Measurements from ENCODE around the gene UBE3C. TPM values are rescaled to one million over a fixed set of nuclear protein-coding genes. Genes with fewer than 3 reads are reported as not detected.

The UBE3C gene
- total RNA-seq, 1 donor from 2014 or later: 78.8 TPM

GRCh38 chr7:157112706-157113105 lies 26.0 kb upstream of the UBE3C start:
- H3K4me3 ChIP-seq (ENCODE audit: low read length in 3 of 3): no peak overlapping the region
- H3K4me1 ChIP-seq (ENCODE audit: control insufficient read depth in 3 of 3, insufficient read depth in 3 of 3, low read length in 3 of 3): no peaks in the 10 kb centered on the region
- H3K9ac ChIP-seq (ENCODE audit: low read depth in 1 of 3, low read length in 3 of 3): no peak overlapping the region
- peaks cover 0 to 3% (median 0%) of the 10 kb centered on the region in 3 donors for H3K9me3 ChIP-seq (ENCODE audit: control insufficient read depth in 3 of 3, low read length in 3 of 3)
- no peak overlapping the region for H3K27ac ChIP-seq (ENCODE audit: low read depth, low read length)
- H3K36me3 ChIP-seq (ENCODE audit: control insufficient read depth in 3 of 3, insufficient read depth in 3 of 3, low read length in 3 of 3): no peaks in the 10 kb centered on the region
- H3K27me3 ChIP-seq (ENCODE audit: control insufficient read depth in 3 of 3, insufficient read depth in 3 of 3, low read length in 3 of 3): peaks cover 6 to 13% (median 9%) of the 10 kb centered on the region in 3 donors

DNA sequence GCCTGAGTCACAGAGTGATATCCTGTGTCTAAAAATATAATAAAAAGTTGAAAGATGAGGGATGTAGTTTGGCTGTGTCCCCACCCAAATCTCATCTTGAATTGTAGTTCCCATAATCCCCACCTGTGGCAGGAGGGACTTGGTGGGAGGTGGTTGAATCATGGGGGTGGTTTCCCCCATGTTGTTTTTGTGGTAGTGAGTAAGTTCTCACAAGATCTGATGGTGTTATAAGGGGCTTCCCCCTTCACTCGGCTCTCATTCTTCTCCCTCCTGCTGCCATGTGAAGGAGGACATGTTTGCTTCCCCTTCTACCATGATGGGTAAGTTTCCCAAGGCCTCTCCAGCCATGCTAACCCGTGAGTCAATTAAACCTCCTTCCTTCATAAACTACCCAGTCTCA lies 25.1 kb upstream of the UBE3C start:
- Histone ChIP-seq H3K9me3 (ENCODE audit: control insufficient read depth in 3 of 3, low read length in 3 of 3) (no peaks in the 10 kb centered on the region), H3K4me1 (ENCODE audit: control insufficient read depth in 3 of 3, insufficient read depth in 3 of 3, low read length in 3 of 3) (no peaks in the 10 kb centered on the region), H3K4me3 (ENCODE audit: low read length in 3 of 3) (no peak overlapping the region), H3K27ac (ENCODE audit: low read depth, low read length) (no peak overlapping the region), H3K27me3 (ENCODE audit: control insufficient read depth in 3 of 3, insufficient read depth in 3 of 3, low read length in 3 of 3) (peaks cover 6 to 10% (median 9%) of the 10 kb centered on the region in 3 donors), H3K36me3 (ENCODE audit: control insufficient read depth in 3 of 3, insufficient read depth in 3 of 3, low read length in 3 of 3) (no peaks in the 10 kb centered on the region), H3K9ac (ENCODE audit: low read depth in 1 of 3, low read length in 3 of 3) (no peak overlapping the region)

DNA sequence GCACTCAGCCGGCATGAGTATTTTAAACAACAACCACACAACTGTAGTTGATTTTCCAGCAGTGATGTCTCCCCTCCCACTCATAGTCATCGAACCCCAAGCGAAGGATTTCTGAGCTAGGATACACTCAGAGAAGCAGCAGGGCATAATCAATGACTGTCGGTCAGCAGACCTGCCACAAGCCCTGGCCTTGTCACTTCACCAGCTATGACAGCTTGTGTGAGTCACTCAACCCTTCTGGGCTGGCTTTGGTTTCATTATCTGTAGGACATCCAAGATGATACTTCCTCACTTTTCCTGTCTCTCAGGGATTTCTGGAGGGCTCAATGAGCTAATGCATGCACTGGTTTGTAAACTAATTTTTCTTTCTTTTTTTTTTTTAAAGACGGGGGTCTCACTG lies 22.0 kb upstream of the UBE3C start:
- H3K27me3 ChIP-seq (ENCODE audit: control insufficient read depth in 3 of 3, insufficient read depth in 3 of 3, low read length in 3 of 3): peaks cover 0 to 3% (median 0%) of the 10 kb centered on the region in 3 donors

DNA sequence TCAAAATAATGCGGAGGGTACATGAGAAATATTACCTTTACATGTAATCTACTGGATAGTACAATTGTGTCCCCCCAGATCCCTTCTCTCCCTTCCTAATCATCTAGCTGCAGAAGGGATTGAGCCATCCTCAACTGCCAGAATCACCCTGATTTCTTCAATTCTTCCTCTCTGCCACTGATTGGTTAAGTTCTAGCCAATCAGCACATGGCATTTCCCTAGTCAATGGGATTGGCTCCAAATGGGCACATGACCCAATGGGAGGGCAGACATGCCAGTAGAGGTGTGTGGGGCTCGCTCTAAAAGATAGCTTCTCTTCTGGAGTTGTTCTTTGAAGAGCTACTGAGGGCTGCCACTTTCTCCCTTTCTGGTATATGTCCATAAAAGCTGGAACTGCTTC lies 20.9 kb upstream of the UBE3C start:
- H3K4me3 ChIP-seq (ENCODE audit: low read length in 3 of 3): no peak overlapping the region
- H3K9me3 ChIP-seq (ENCODE audit: control insufficient read depth in 3 of 3, low read length in 3 of 3): peaks cover 0 to 2% (median 0%) of the 10 kb centered on the region in 3 donors
- H3K27ac ChIP-seq (ENCODE audit: low read depth, low read length): no peak overlapping the region
- no peak overlapping the region for H3K9ac ChIP-seq (ENCODE audit: low read depth in 1 of 3, low read length in 3 of 3)
- peaks cover 0 to 3% (median 0%) of the 10 kb centered on the region in 3 donors for H3K27me3 ChIP-seq (ENCODE audit: control insufficient read depth in 3 of 3, insufficient read depth in 3 of 3, low read length in 3 of 3)
- H3K4me1 ChIP-seq (ENCODE audit: control insufficient read depth in 3 of 3, insufficient read depth in 3 of 3, low read length in 3 of 3): no peaks in the 10 kb centered on the region
- H3K36me3 ChIP-seq (ENCODE audit: control insufficient read depth in 3 of 3, insufficient read depth in 3 of 3, low read length in 3 of 3): no peaks in the 10 kb centered on the region

More for the DNA sequence above, 22.0 kb upstream of the UBE3C start:
- no peaks in the 10 kb centered on the region for H3K36me3 ChIP-seq (ENCODE audit: control insufficient read depth in 3 of 3, insufficient read depth in 3 of 3, low read length in 3 of 3)
- H3K27ac ChIP-seq (ENCODE audit: low read depth, low read length): no peak overlapping the region
- H3K9ac ChIP-seq (ENCODE audit: low read depth in 1 of 3, low read length in 3 of 3): no peak overlapping the region
- H3K9me3 ChIP-seq (ENCODE audit: control insufficient read depth in 3 of 3, low read length in 3 of 3): peaks cover 0 to 2% (median 0%) of the 10 kb centered on the region in 3 donors
- H3K4me3 ChIP-seq (ENCODE audit: low read length in 3 of 3): no peak overlapping the region
- H3K4me1 ChIP-seq (ENCODE audit: control insufficient read depth in 3 of 3, insufficient read depth in 3 of 3, low read length in 3 of 3): no peaks in the 10 kb centered on the region

GRCh38 chr7:157120181-157120580 lies 18.5 kb upstream of the UBE3C start:
- H3K27ac ChIP-seq (ENCODE audit: low read depth, low read length): no peak overlapping the region
- no peak overlapping the region for H3K9ac ChIP-seq (ENCODE audit: low read depth in 1 of 3, low read length in 3 of 3)
- H3K36me3 ChIP-seq (ENCODE audit: control insufficient read depth in 3 of 3, insufficient read depth in 3 of 3, low read length in 3 of 3): no peaks in the 10 kb centered on the region
- no peak overlapping the region for H3K4me3 ChIP-seq (ENCODE audit: low read length in 3 of 3)
- H3K9me3 ChIP-seq (ENCODE audit: control insufficient read depth in 3 of 3, low read length in 3 of 3): peaks cover 0 to 2% (median 0%) of the 10 kb centered on the region in 3 donors
- H3K4me1 ChIP-seq (ENCODE audit: control insufficient read depth in 3 of 3, insufficient read depth in 3 of 3, low read length in 3 of 3): no peaks in the 10 kb centered on the region
- no peaks in the 10 kb centered on the region for H3K27me3 ChIP-seq (ENCODE audit: control insufficient read depth in 3 of 3, insufficient read depth in 3 of 3, low read length in 3 of 3)

GRCh38 chr7:157121184-157121715 lies 17.5 kb upstream of the UBE3C start:
- Histone ChIP-seq H3K4me1 (ENCODE audit: control insufficient read depth in 3 of 3, insufficient read depth in 3 of 3, low read length in 3 of 3) (no peaks in the 10 kb centered on the region), H3K9ac (ENCODE audit: low read depth in 1 of 3, low read length in 3 of 3) (no peak overlapping the region), H3K4me3 (ENCODE audit: low read length in 3 of 3) (no peak overlapping the region), H3K27ac (ENCODE audit: low read depth, low read length) (no peak overlapping the region), H3K27me3 (ENCODE audit: control insufficient read depth in 3 of 3, insufficient read depth in 3 of 3, low read length in 3 of 3) (no peaks in the 10 kb centered on the region), H3K36me3 (ENCODE audit: control insufficient read depth in 3 of 3, insufficient read depth in 3 of 3, low read length in 3 of 3) (no peaks in the 10 kb centered on the region), H3K9me3 (ENCODE audit: control insufficient read depth in 3 of 3, low read length in 3 of 3) (peaks cover 0 to 2% (median 0%) of the 10 kb centered on the region in 3 donors)

DNA sequence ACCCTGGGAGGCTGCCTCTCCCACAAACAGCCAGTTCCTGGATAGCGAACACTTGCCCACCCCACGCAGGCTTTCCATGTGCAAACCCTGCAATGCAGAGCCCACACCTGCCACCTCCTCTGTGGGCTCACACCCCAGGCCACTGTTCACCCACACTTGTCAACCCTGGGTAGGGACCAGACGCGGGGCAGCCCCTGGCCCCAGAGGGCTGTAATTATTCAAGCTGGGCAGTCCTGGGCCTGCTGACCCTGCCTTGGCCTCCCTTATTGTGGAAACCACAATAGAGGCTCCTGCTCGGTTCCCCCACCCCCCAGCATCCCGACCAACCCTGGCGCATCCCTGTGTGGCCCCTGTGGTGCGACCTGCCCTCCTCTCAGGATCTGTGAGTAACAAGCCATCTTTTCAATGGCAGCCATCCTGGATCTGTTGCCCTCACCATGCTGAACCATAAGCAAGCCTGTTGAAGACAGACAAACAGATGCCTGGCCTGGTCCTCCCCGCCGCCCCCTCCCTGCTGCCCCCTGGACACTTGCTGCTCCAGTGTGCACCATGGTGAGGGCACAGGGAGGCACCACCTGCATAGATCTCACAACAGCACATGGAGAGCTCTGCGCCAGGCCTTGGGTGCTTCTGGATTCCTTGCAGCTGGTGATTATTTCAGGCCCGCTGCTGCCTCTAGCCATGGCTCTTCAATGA lies 15.8 kb upstream of the UBE3C start:
- H3K4me1 ChIP-seq (ENCODE audit: control insufficient read depth in 3 of 3, insufficient read depth in 3 of 3, low read length in 3 of 3): no peaks in the 10 kb centered on the region
- no peak overlapping the region for H3K9ac ChIP-seq (ENCODE audit: low read depth in 1 of 3, low read length in 3 of 3)
- no peaks in the 10 kb centered on the region for H3K27me3 ChIP-seq (ENCODE audit: control insufficient read depth in 3 of 3, insufficient read depth in 3 of 3, low read length in 3 of 3)
- H3K36me3 ChIP-seq (ENCODE audit: control insufficient read depth in 3 of 3, insufficient read depth in 3 of 3, low read length in 3 of 3): no peaks in the 10 kb centered on the region
- H3K27ac ChIP-seq (ENCODE audit: low read depth, low read length): no peak overlapping the region
- H3K9me3 ChIP-seq (ENCODE audit: control insufficient read depth in 3 of 3, low read length in 3 of 3): peaks cover 0 to 2% (median 0%) of the 10 kb centered on the region in 3 donors
- H3K4me3 ChIP-seq (ENCODE audit: low read length in 3 of 3): no peak overlapping the region

- Histone ChIP-seq H3K9me3 (ENCODE audit: control insufficient read depth in 3 of 3, low read length in 3 of 3) (peaks cover 0 to 2% (median 0%) of the 10 kb centered on the region in 3 donors), H3K36me3 (ENCODE audit: control insufficient read depth in 3 of 3, insufficient read depth in 3 of 3, low read length in 3 of 3) (no peaks in the 10 kb centered on the region), H3K27ac (ENCODE audit: low read depth, low read length) (no peak overlapping the region), H3K27me3 (ENCODE audit: control insufficient read depth in 3 of 3, insufficient read depth in 3 of 3, low read length in 3 of 3) (peaks cover 0 to 3% (median 0%) of the 10 kb centered on the region in 3 donors), H3K4me3 (ENCODE audit: low read length in 3 of 3) (no peak overlapping the region), H3K9ac (ENCODE audit: low read depth in 1 of 3, low read length in 3 of 3) (no peak overlapping the region), H3K4me1 (ENCODE audit: control insufficient read depth in 3 of 3, insufficient read depth in 3 of 3, low read length in 3 of 3) (no peaks in the 10 kb centered on the region)
Measured at GRCh38 chr7:157124690-157125089, 14.0 kb upstream of the UBE3C start.

- Histone ChIP-seq H3K9me3 (ENCODE audit: control insufficient read depth in 3 of 3, low read length in 3 of 3) (no peaks in the 10 kb centered on the region), H3K27me3 (ENCODE audit: control insufficient read depth in 3 of 3, insufficient read depth in 3 of 3, low read length in 3 of 3) (peaks cover 4 to 8% (median 6%) of the 10 kb centered on the region in 3 donors), H3K36me3 (ENCODE audit: control insufficient read depth in 3 of 3, insufficient read depth in 3 of 3, low read length in 3 of 3) (no peaks in the 10 kb centered on the region), H3K4me1 (ENCODE audit: control insufficient read depth in 3 of 3, insufficient read depth in 3 of 3, low read length in 3 of 3) (no peaks in the 10 kb centered on the region), H3K9ac (ENCODE audit: low read depth in 1 of 3, low read length in 3 of 3) (no peak overlapping the region), H3K4me3 (ENCODE audit: low read length in 3 of 3) (no peak overlapping the region), H3K27ac (ENCODE audit: low read depth, low read length) (no peak overlapping the region)
Measured at GRCh38 chr7:157125376-157126223, 13.1 kb upstream of the UBE3C start.

DNA sequence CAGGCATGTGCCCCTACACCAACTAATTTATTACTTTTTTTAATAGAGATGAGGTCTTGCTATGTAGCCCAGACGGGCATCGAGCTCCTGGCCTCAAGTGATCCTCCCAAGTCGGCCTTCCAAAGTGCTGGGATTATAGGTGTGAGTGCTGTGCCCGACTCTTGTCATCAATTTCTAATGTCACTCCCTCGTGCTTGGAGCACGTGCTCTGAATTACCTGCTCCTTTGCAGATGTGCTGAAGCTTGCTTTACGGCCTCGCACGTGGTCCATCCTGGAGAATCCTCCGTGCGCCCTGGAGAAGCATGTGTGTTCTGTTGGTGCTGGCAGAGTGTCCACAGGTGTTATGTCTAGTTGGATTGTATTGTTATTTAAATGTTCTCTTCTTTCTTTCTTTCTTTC lies 11.8 kb upstream of the UBE3C start:
- no peak overlapping the region for H3K27ac ChIP-seq (ENCODE audit: low read depth, low read length)
- no peaks in the 10 kb centered on the region for H3K4me1 ChIP-seq (ENCODE audit: control insufficient read depth in 3 of 3, insufficient read depth in 3 of 3, low read length in 3 of 3)
- no peaks in the 10 kb centered on the region for H3K36me3 ChIP-seq (ENCODE audit: control insufficient read depth in 3 of 3, insufficient read depth in 3 of 3, low read length in 3 of 3)
- H3K27me3 ChIP-seq (ENCODE audit: control insufficient read depth in 3 of 3, insufficient read depth in 3 of 3, low read length in 3 of 3): peaks cover 4 to 13% (median 12%) of the 10 kb centered on the region in 3 donors
- no peaks in the 10 kb centered on the region for H3K9me3 ChIP-seq (ENCODE audit: control insufficient read depth in 3 of 3, low read length in 3 of 3)
- H3K4me3 ChIP-seq (ENCODE audit: low read length in 3 of 3): no peak overlapping the region
- H3K9ac ChIP-seq (ENCODE audit: low read depth in 1 of 3, low read length in 3 of 3): no peak overlapping the region

Measured in skeletal muscle tissue (tissue), 4 donors.